Tibial nerve (tissue), 4 donors: Measurements from ENCODE around the gene TGIF1. TPM values are rescaled to one million over a fixed set of nuclear protein-coding genes. Genes with fewer than 3 reads are reported as not detected.

Experiments
- DNase-seq, 2 donors: peaks; one replicate each; pipeline ENCODE4 v3.0.0-alpha.2; 2019; ENCODE audit warnings: low spot score in 2 of 2
- H3K27ac ChIP-seq, 4 donors: fragments of 200-600 bp; sonication (generic) in 3 of 4; one replicate each; pipeline ENCODE4 v1.5.1; 2017 to 2019; ENCODE audit warnings: mild to moderate bottlenecking in 1 of 4
- H3K27me3 ChIP-seq, 2 donors: fragments of 200-600 bp; sonication (generic) in 1 of 2; one replicate each; pipeline versions ENCODE4 v1.5.1 to v1.6.0; 2017 to 2019
- H3K36me3 ChIP-seq, 3 donors: fragments of 200-600 bp; sonication (generic); one replicate each; pipeline ENCODE4 v1.5.1; 2018 to 2019
- H3K4me1 ChIP-seq, 4 donors: fragments of 200-600 bp; sonication (generic) in 3 of 4; one replicate each; pipeline ENCODE4 v1.5.1; 2017 to 2019
- H3K4me3 ChIP-seq, 4 donors: fragments of 200-600 bp; sonication (generic) in 3 of 4; one replicate each; pipeline ENCODE4 v1.5.1; 2017 to 2019; ENCODE audit warnings: mild to moderate bottlenecking in 1 of 4, moderate library complexity in 1 of 4
- H3K9me3 ChIP-seq, 4 donors: fragments of 200-600 bp; sonication (generic) in 3 of 4; one replicate each; pipeline ENCODE4 v1.5.1; 2017 to 2019
- EP300 ChIP-seq, 2 donors: sonication (generic); formaldehyde crosslinking; IDR thresholded peaks; one replicate each; pipeline ENCODE4 v1.6.1; 2017; ENCODE audit warnings: antibody characterized with exemption in 2 of 2, mild to moderate bottlenecking in 1 of 2
- POLR2A ChIP-seq, 2 donors: fragments of 450-650 bp; IDR thresholded peaks; one replicate each; pipeline ENCODE4 v1.6.1; 2017; ENCODE audit warnings: antibody characterized with exemption in 2 of 2, mild to moderate bottlenecking in 2 of 2, moderate library complexity in 2 of 2
- WGBS, 2 donors: methylation state at CpG; one replicate each; pipeline ENCODE4 v1.1.5; 2018; 5-methylcytosine and 5-hydroxymethylcytosine counted together
- total RNA-seq, 4 donors: library from RNA; depleted of rRNA; stranded (reverse); fragments of >200 nt; gene quantifications; one replicate each; pipeline ENCODE4 v1.1.0, GENCODE V29; 2016
- TF ChIP-seq, protein P1 (sequence below), 5 experiments: fragments of 200-600 bp in 3 of 5; fragments of 450-650 bp in 2 of 5; sonication (generic) in 3 of 5; IDR thresholded peaks; one replicate each; pipeline ENCODE4 v1.5.1; 2016 to 2019; ENCODE audit warnings: antibody characterized with exemption in 5 of 5, mild to moderate bottlenecking in 3 of 5, moderate library complexity in 2 of 5

TGIF1 gene
- total RNA-seq, 4 donors from 2014 or later = 59.2 to 86.1 (median 70.1) TPM

DNA sequence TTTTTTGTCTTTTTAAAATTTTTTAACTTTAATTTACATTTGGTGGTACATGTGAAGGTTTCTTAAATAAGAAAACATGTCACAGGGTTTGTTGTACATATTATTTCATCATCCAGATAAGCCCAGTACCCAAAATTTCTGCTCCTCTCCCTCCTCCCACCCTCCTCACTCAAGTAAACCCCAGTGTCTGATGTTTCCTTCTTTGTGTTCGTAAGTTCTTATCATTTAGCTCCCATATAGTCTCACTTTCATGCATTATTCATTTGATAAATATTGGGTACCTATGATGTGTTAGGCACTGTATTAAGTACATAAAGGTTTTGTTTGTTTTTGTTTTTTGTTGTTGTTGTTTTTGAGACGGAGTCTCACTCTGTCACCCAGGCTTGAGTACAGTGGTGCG is 5.7 kb upstream of the TGIF1 start:
- H3K27me3 ChIP-seq = no peaks in the 10 kb centered on the region
- DNase-seq = no peak
- no peak overlapping the region for H3K4me3 ChIP-seq
- no peak overlapping the region for H3K27ac ChIP-seq
- H3K9me3 ChIP-seq = no peaks in the 10 kb centered on the region
- 96 to 97% methylated on average over 3 of the region's 3 CpGs for WGBS, 2 donors
- no peak for TF ChIP-seq EP300 (IDR thresholded peaks at IDR 0.05)
- TF ChIP-seq, protein P1, sequence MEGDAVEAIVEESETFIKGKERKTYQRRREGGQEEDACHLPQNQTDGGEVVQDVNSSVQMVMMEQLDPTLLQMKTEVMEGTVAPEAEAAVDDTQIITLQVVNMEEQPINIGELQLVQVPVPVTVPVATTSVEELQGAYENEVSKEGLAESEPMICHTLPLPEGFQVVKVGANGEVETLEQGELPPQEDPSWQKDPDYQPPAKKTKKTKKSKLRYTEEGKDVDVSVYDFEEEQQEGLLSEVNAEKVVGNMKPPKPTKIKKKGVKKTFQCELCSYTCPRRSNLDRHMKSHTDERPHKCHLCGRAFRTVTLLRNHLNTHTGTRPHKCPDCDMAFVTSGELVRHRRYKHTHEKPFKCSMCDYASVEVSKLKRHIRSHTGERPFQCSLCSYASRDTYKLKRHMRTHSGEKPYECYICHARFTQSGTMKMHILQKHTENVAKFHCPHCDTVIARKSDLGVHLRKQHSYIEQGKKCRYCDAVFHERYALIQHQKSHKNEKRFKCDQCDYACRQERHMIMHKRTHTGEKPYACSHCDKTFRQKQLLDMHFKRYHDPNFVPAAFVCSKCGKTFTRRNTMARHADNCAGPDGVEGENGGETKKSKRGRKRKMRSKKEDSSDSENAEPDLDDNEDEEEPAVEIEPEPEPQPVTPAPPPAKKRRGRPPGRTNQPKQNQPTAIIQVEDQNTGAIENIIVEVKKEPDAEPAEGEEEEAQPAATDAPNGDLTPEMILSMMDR (IDR thresholded peaks at IDR 0.05) = no peak
- no peak for TF ChIP-seq POLR2A (IDR thresholded peaks at IDR 0.05)
- H3K36me3 ChIP-seq = no peaks in the 10 kb centered on the region
- peaks cover 0 to 27% (median 0%) of the 10 kb centered on the region in 4 donors for H3K4me1 ChIP-seq

DNA sequence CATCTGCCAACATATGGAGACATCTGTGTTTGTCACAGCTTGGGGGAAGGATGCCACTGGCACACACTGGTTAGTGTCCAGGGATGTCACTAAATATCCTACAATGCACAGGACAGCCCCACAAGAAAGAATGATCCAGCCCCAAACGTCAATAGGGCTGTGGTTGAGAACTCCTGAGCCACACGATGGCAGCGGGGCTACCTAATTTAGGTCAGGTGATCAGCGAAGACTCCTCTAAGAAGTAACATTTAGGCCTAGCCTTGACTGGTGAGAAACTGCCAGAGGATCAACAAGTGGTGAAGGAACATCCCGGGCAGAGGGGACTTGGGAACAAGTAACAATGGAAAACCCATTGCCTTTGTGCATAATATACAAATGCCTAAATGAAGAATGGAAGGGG is 5.0 kb upstream of the TGIF1 start:
- H3K27me3 ChIP-seq = no peaks in the 10 kb centered on the region
- no peak for TF ChIP-seq EP300 (IDR thresholded peaks at IDR 0.05)
- H3K36me3 ChIP-seq = no peaks in the 10 kb centered on the region
- H3K4me3 ChIP-seq = no peak overlapping the region
- no peak for DNase-seq
- H3K27ac ChIP-seq = peak overlapping the region in 1 of 4 donors; percentile 8
- 84% methylated on average over 5 of the region's 5 CpGs for WGBS, 2 donors
- peaks cover 0 to 27% (median 0%) of the 10 kb centered on the region in 4 donors for H3K4me1 ChIP-seq
- no peaks in the 10 kb centered on the region for H3K9me3 ChIP-seq

DNA sequence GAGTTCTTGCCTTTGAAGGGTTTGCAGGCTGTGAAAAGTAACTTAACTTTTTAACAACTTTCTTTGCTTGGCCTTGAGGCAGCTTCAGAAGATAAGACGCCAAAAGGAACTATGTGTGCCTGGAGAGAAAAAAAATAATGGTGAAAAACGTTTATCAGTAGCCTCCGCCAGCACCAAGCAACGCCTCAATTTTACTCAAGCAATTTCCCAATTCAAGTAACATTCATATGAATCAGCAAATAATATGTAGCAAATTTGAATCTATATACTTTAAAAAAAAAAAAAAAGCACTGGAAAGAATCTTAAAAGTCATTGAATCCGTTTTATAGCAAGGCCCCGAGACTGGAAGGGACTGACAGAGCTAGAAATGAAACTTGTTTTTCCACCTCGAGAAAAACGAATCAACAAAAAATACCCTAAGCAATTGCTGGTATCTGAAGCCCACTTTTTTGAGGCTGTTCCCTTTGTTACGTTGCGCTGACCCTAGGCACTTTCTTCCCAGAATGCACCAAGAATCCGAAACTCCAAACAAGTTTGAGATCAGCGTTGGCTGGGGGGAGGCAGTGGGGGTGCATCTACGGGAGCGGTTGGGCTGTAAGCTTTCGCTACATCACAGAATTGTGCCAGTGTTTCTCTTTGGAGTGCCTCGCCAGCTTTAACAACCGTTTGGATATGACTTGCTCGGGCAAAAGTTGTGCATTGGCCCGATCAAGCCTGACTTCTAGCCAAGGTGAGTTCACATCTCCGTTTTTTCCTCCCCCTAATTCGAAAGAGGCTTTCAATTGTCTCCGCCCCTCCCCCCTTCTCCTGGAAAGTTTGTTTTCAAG is 2.7 kb upstream of the TGIF1 start:
- H3K27me3 ChIP-seq = no peaks in the 10 kb centered on the region
- no peaks in the 10 kb centered on the region for H3K9me3 ChIP-seq
- no peaks in the 10 kb centered on the region for H3K36me3 ChIP-seq
- WGBS, 2 donors = 3 to 6% methylated on average over 22 of the region's 22 CpGs
- peak overlapping the region; percentile 64 to 92 (median 80) for H3K4me3 ChIP-seq
- peak in 1 of 2 donors; percentile 26 for DNase-seq
- H3K27ac ChIP-seq = peak overlapping the region; percentile 97 to 99 (median 98)
- no peak for TF ChIP-seq EP300 (IDR thresholded peaks at IDR 0.05)
- peaks cover 0 to 12% (median 2%) of the 10 kb centered on the region in 4 donors for H3K4me1 ChIP-seq

DNA sequence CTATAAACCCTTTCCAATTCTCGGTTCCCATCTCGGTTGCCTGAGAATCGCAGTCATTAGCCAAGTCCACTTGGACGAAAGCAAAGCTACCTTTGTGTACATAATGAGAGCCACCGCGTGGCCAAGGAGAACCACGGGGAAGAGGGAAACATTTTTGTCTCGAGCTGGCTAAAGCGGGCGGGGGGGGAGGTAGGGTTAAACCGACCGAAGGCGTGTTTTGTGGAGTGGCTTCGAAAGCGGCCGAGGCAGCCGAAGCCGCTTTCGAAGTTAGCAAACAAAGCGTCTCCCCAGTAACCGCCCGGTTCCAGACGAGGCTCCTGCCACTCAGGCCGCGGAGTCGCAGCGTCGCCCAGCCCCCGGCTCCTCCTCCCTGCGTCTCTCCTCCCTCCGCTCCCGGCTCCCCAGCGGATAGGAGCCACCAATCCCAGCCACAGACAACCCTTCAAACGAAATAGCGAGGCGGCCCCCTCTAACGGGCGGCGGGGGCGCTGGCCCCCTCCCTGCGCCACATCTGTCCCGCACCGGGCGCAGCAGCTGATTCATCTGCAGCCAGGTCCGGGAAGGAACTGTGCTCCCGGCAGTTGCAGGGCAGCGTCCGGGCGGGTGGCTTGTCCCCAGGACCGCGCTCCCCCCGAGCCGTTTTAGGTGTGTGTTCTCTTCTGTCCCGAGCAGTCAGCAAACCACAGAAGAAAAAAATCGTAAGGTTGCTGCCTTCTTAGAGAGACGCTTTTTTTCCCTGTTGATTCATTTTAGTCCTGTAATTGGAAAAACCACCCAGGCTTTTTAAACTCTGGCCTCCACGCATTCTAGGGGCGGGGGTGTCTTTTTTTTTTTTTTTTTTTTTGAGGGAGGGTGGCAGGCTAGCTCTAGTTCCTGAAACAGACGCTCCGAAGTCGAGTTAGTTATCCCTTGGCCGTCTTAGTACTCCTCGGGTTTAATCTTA is 1.8 kb upstream of the TGIF1 start:
- peak overlapping the region; percentile 97 to 99 (median 98) for H3K27ac ChIP-seq
- no peaks in the 10 kb centered on the region for H3K27me3 ChIP-seq
- peak overlapping the region; percentile 64 to 92 (median 80) for H3K4me3 ChIP-seq
- H3K36me3 ChIP-seq = no peaks in the 10 kb centered on the region
- H3K4me1 ChIP-seq = peaks cover 0 to 19% (median 8%) of the 10 kb centered on the region in 4 donors
- no peaks in the 10 kb centered on the region for H3K9me3 ChIP-seq
- DNase-seq = peak; percentile 84 to 90
- TF ChIP-seq POLR2A (IDR thresholded peaks at IDR 0.05) = peak; percentile 89 to 91
- TF ChIP-seq EP300 (IDR thresholded peaks at IDR 0.05) = peak; percentile 59 to 99
- TF ChIP-seq, protein P1 (IDR thresholded peaks at IDR 0.05) = peak in 2 of 5 experiments; percentile 35 to 43
- WGBS, 2 donors = 0% methylated on average over 55 to 59 of the region's 63 CpGs

DNA sequence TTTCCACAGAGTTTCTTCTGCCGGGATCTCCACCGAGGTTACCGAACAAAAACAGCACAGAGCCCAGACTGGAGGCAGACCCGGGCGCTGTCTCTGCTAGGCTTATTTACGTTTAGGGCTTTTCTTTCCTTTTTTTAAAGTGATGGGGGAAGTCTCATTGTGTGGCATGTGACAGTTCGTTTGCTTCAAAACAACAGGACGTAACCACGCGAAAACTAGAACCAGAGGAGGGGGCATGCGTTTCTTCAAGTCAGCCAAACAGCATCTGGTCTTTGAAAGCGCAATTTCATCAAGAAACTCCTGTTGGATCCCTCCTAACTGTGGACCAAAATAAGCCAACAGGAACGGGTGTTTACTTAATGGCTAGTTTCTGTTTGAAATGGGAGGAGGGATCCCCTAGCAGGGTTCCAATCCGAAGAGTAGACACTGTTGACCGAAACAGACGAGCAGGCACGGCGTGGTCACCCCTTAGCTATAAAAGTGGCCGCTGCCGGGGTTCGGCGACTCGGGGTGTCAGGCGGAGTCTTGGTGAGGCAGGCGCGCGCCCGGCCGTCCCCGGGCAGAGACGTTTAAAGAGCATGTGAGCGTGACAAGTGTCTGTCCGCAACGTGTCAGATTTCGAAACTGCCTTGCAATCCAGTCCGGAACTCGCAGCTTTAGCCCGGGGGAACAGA is 997 bp upstream of the TGIF1 start:
- 0% methylated on average over 20 to 35 of the region's 38 CpGs for WGBS, 2 donors
- H3K4me3 ChIP-seq = peak overlapping the region; percentile 64 to 92 (median 80)
- TF ChIP-seq, protein P1 (IDR thresholded peaks at IDR 0.05) = no peak
- TF ChIP-seq EP300 (IDR thresholded peaks at IDR 0.05) = peak; percentile 20 to 96
- peak; percentile 83 to 89 for TF ChIP-seq POLR2A (IDR thresholded peaks at IDR 0.05)
- H3K36me3 ChIP-seq = no peaks in the 10 kb centered on the region
- peaks cover 0 to 22% (median 11%) of the 10 kb centered on the region in 4 donors for H3K4me1 ChIP-seq
- H3K27me3 ChIP-seq = no peaks in the 10 kb centered on the region
- peak; percentile 83 to 90 for DNase-seq
- H3K9me3 ChIP-seq = no peaks in the 10 kb centered on the region
- H3K27ac ChIP-seq = peak overlapping the region; percentile 97 to 99 (median 98)
